ENCODE measurements around the gene HOXA9. TPM values are rescaled to one million over a fixed set of nuclear protein-coding genes. Genes with fewer than 3 reads are reported as not detected.

HOXA9 gene
- total and polyA plus RNA-seq, 2 of the 4 experiments (the other 2 are of a cell fraction): 0.18 to 0.32 TPM

GRCh38 chr7:27208998-27209397, 43.7 kb upstream of the HOXA9 start:
- H3K9me3 ChIP-seq (ENCODE audit: control insufficient read depth, insufficient read depth, low read length): peaks cover 5% of the 10 kb centered on the region; the same call in 1 of the 2 replicates
- H3K9me1 ChIP-seq (ENCODE audit: insufficient read depth, low read length): no peaks in the 10 kb centered on the region; the same call in 1 of the 2 replicates
- H4K8ac ChIP-seq (ENCODE audit: low read depth in 2 of 2, low read length in 2 of 2): no peak overlapping the region
- no peak overlapping the region for H4K5ac ChIP-seq (ENCODE audit: low read depth, low read length)
- H3K4me1 ChIP-seq (ENCODE audit: control insufficient read depth, insufficient read depth, low read length): peaks cover 2% of the 10 kb centered on the region; the same call in 1 of the 2 replicates
- no peak overlapping the region for H4K91ac ChIP-seq (ENCODE audit: insufficient read depth, low read depth, low read length)
- BruUV-seq (replicated peaks): no TSS peak
- H3K4me2 ChIP-seq (ENCODE audit: low read depth, low read length): no peak overlapping the region
- no peak overlapping the region for H2AK5ac ChIP-seq (ENCODE audit: low read depth, low read length)
- H3K56ac ChIP-seq (ENCODE audit: extremely low read depth, insufficient read depth, low read length): no peak overlapping the region
- H3K79me1 ChIP-seq (ENCODE audit: low read depth in 1 of 2, low read length in 2 of 2): no peaks in the 10 kb centered on the region
- no peak overlapping the region for H3K9ac ChIP-seq (ENCODE audit: low read depth, low read length)
- in situ Hi-C loops (cut with MboI; ENCODE audit: low sequenced_read_pairs): loop anchor here (10.0 kb wide), 1 partner anchor 566 kb away; no protein-coding TSS in a partner anchor
- no peak overlapping the region for H3K14ac ChIP-seq (replicated peaks; ENCODE audit: low read depth, low read length)
- no peak for ATAC-seq (ENCODE audit: low read depth)
- no peak overlapping the region for H3K4ac ChIP-seq (ENCODE audit: low read depth, low read length)
- H2BK5ac ChIP-seq (ENCODE audit: low read depth, low read length, poor library complexity, severe bottlenecking): no peak overlapping the region
- no peak overlapping the region for H2BK15ac ChIP-seq (ENCODE audit: low read depth, low read length)
- intact Hi-C loops (cut with micrococcal nuclease): no loop called here
- H2AK9ac ChIP-seq (replicated peaks; ENCODE audit: low read depth, low read length, poor library complexity): no peak overlapping the region
- no peak overlapping the region for H3K23ac ChIP-seq (ENCODE audit: low read depth, low read length)
- no peak overlapping the region for H2BK20ac ChIP-seq (ENCODE audit: low read depth, low read length)
- peaks cover 12% of the 10 kb centered on the region for H4K20me1 ChIP-seq (ENCODE audit: insufficient read depth, low read length)
- no peak overlapping the region for H3K27ac ChIP-seq (ENCODE audit: insufficient read depth, low read length)
- no peak overlapping the region for H3K18ac ChIP-seq (ENCODE audit: low read depth, low read length)
- ChIA-PET CTCF (interaction anchor here (1.4 kb wide), 1 partner anchor 19 kb away, joined by 3 read pairs; no protein-coding TSS in a partner anchor), POLR2A (ENCODE audit: unreplicated experiment) (no interaction called here)
- no peaks in the 10 kb centered on the region for H3K36me3 ChIP-seq (ENCODE audit: control insufficient read depth, insufficient read depth, low read length)
- no CpG with 5 or more reads among the region's 4 CpGs for WGBS, 2 experiments (ENCODE audit: extremely low coverage in 2 of 2, insufficient read length in 1 of 2)
- H3K4me3 ChIP-seq (ENCODE audit: insufficient read depth, low read depth, low read length): no peak overlapping the region
- no peak for TF ChIP-seq RFX5 (IDR thresholded peaks at IDR 0.05; ENCODE audit: low read depth, low read length)
- no peak for TF ChIP-seq BHLHE40 (IDR thresholded peaks at IDR 0.05; ENCODE audit: low read depth, low read length)
- no peak for TF ChIP-seq RAD21 (IDR thresholded peaks at IDR 0.05; ENCODE audit: low read length)
- TF ChIP-seq POLR2A (IDR thresholded peaks at IDR 0.05; ENCODE audit: low read depth, low read length): no peak
- TF ChIP-seq NFE2L2 (IDR thresholded peaks at IDR 0.05; ENCODE audit: low read depth, low read length): no peak
- no peak for TF ChIP-seq CHD1 (IDR thresholded peaks at IDR 0.05; ENCODE audit: low read depth, low read length)
- TF ChIP-seq CTCF (conservative IDR thresholded peaks at IDR 0.05; ENCODE audit: low read depth, low read length): no peak
- TF ChIP-seq ELK1 (IDR thresholded peaks at IDR 0.05; ENCODE audit: borderline replicate concordance, low read depth, low read length): no peak
- no peak for TF ChIP-seq FOS (IDR thresholded peaks at IDR 0.05; ENCODE audit: low read depth, low read length)
- no peak for TF ChIP-seq SMC3 (IDR thresholded peaks at IDR 0.05; ENCODE audit: low read depth, low read length)
- TF ChIP-seq USF2 (IDR thresholded peaks at IDR 0.05; ENCODE audit: low read depth, low read length): no peak
- TF ChIP-seq MAFK (IDR thresholded peaks at IDR 0.05; ENCODE audit: low read depth, low read length): no peak
- TF ChIP-seq MXI1 (IDR thresholded peaks at IDR 0.05; ENCODE audit: borderline replicate concordance, low read depth, low read length): no peak
- TF ChIP-seq RCOR1 (IDR thresholded peaks at IDR 0.05; ENCODE audit: insufficient replicate concordance, low read length): no peak
- TF ChIP-seq CEBPB (IDR thresholded peaks at IDR 0.05; ENCODE audit: low read depth, low read length): no peak
- TF ChIP-seq MAZ (IDR thresholded peaks at IDR 0.05; ENCODE audit: borderline replicate concordance, low read depth, low read length): no peak
- no peak overlapping the region for H2BK120ac ChIP-seq (ENCODE audit: low read depth, low read length)
- H2AFZ ChIP-seq (replicated peaks; ENCODE audit: low read length, poor library complexity): no peak overlapping the region
- H3K27me3 ChIP-seq (ENCODE audit: control insufficient read depth, insufficient read depth, low read length): peaks cover 95% of the 10 kb centered on the region
- dilution Hi-C loops (cut with HindIII; ENCODE audit: low sequenced_read_pairs, unreplicated experiment): no loop called here
- no peak for DNase-seq

Measured in IMR-90 (cell line).